Thyroid gland (tissue), 4 donors: ENCODE data around the gene PMM2. TPM values are rescaled to one million over a fixed set of nuclear protein-coding genes. Genes with fewer than 3 reads are reported as not detected.

Experiments
- DNase-seq, 2 donors: peaks; one replicate each; pipeline ENCODE4 v3.0.0-alpha.2; 2019
- H3K27ac ChIP-seq, 3 donors: fragments of 200-600 bp; sonication (generic); 1 replicate in 2 of 3; 2 replicates in 1 of 3; pipeline ENCODE4 v1.5.1; 2016 to 2019; ENCODE audit warnings: mild to moderate bottlenecking in 1 of 3, moderate library complexity in 1 of 3
- H3K27me3 ChIP-seq: fragments of 200-600 bp; sonication (generic); one replicate; pipeline ENCODE4 v1.5.1; 2019
- H3K36me3 ChIP-seq, 2 donors: fragments of 200-600 bp; sonication (generic); one replicate each; pipeline ENCODE4 v1.5.1; 2016 to 2019
- H3K4me1 ChIP-seq, 2 donors: fragments of 200-600 bp; sonication (generic); one replicate each; pipeline ENCODE4 v1.5.1; 2017 to 2019
- H3K4me3 ChIP-seq, 3 donors: fragments of 200-600 bp; sonication (generic); replicated peaks in 1 of 3; 1 replicate in 2 of 3; 2 replicates in 1 of 3; pipeline ENCODE4 v1.5.1; 2016; ENCODE audit warnings: mild to moderate bottlenecking in 1 of 3
- H3K9me3 ChIP-seq: fragments of 200-600 bp; sonication (generic); one replicate; pipeline ENCODE4 v1.5.1; 2017
- CTCF ChIP-seq, 6 experiments: fragments of 200-600 bp in 3 of 6; fragments of 450-650 bp in 3 of 6; sonication (generic) in 3 of 6; IDR thresholded peaks; one replicate each; pipeline ENCODE4 v1.5.1; 2016 to 2019; ENCODE audit warnings: antibody characterized with exemption in 6 of 6, mild to moderate bottlenecking in 2 of 6, inconsistent platforms in 1 of 6, moderate library complexity in 1 of 6
- POLR2A ChIP-seq, 2 donors: fragments of 450-650 bp; IDR thresholded peaks; one replicate each; pipeline ENCODE4 v1.6.1; 2017; ENCODE audit warnings: antibody characterized with exemption in 2 of 2, mild to moderate bottlenecking in 2 of 2, moderate library complexity in 1 of 2
- WGBS, 2 donors: methylation state at CpG; one replicate each; pipeline ENCODE4 v1.1.5; 2017; 5-methylcytosine and 5-hydroxymethylcytosine counted together
- intact Hi-C: fragments of 100-400 bp; cut with DNase I; formaldehyde crosslinking; loops from one replicate; pipeline ENCODE4 v1.15.1; 2023
- total RNA-seq, 4 donors: library from RNA; depleted of rRNA; stranded (reverse); fragments of >200 nt; gene quantifications; one replicate each; pipeline ENCODE4 v1.2.3, GENCODE V29; 2016

PMM2 gene
- total RNA-seq, 4 donors from 2014 or later, result 26.2 to 49.6 (median 30.8) TPM

- WGBS, 2 donors, result 82 to 94% methylated on average over 15 to 19 of the region's 19 CpGs
- H3K4me3 ChIP-seq, result no peak overlapping the region
- H3K4me1 ChIP-seq, result peaks cover 0 to 7% of the 10 kb centered on the region in 2 donors
- no peaks in the 10 kb centered on the region for H3K9me3 ChIP-seq
- intact Hi-C loops, result no loop called here
- H3K27ac ChIP-seq, result peak overlapping the region in 1 of 3 donors; percentile 36
- no peak for TF ChIP-seq CTCF (IDR thresholded peaks at IDR 0.05)
- no peak for TF ChIP-seq POLR2A (IDR thresholded peaks at IDR 0.05)
- peaks cover 14 to 20% of the 10 kb centered on the region in 2 donors for H3K36me3 ChIP-seq
- no peak for DNase-seq
- H3K27me3 ChIP-seq, result no peaks in the 10 kb centered on the region
Measured at GRCh38 chr16:8849411-8850011, 51.9 kb downstream of the PMM2 start.

- peaks cover 0 to 7% of the 10 kb centered on the region in 2 donors for H3K4me1 ChIP-seq
- no peaks in the 10 kb centered on the region for H3K9me3 ChIP-seq
- TF ChIP-seq POLR2A (IDR thresholded peaks at IDR 0.05) (no peak), CTCF (IDR thresholded peaks at IDR 0.05) (no peak)
- peak overlapping the region in 1 of 3 donors; percentile 36 for H3K27ac ChIP-seq
- intact Hi-C loops, result no loop called here
- H3K27me3 ChIP-seq, result no peaks in the 10 kb centered on the region
- WGBS, 2 donors, result 60 to 66% methylated on average over 10 to 11 of the region's 11 CpGs
- H3K36me3 ChIP-seq, result peaks cover 20 to 21% of the 10 kb centered on the region in 2 donors
- H3K4me3 ChIP-seq, result no peak overlapping the region
- peak; percentile 19 to 31 for DNase-seq
Measured at GRCh38 chr16:8850279-8850885, 52.7 kb downstream of the PMM2 start.

GRCh38 chr16:8851761-8852403 lies 54.2 kb downstream of the PMM2 start:
- no peak for TF ChIP-seq CTCF (IDR thresholded peaks at IDR 0.05)
- no peak for TF ChIP-seq POLR2A (IDR thresholded peaks at IDR 0.05)
- WGBS, 2 donors, result 90 to 91% methylated on average over 8 of the region's 8 CpGs
- Histone ChIP-seq H3K36me3 (peaks cover 20 to 23% of the 10 kb centered on the region in 2 donors), H3K27me3 (no peaks in the 10 kb centered on the region), H3K4me3 (no peak overlapping the region), H3K9me3 (no peaks in the 10 kb centered on the region), H3K4me1 (peaks cover 0 to 7% of the 10 kb centered on the region in 2 donors), H3K27ac (peak overlapping the region in 1 of 3 donors; percentile 43)
- DNase-seq, result no peak
- intact Hi-C loops, result no loop called here

- Histone ChIP-seq H3K27me3 (no peaks in the 10 kb centered on the region), H3K27ac (peak overlapping the region in 2 of 3 donors; percentile 8 to 43), H3K9me3 (no peaks in the 10 kb centered on the region), H3K36me3 (peaks cover 20 to 21% of the 10 kb centered on the region in 2 donors), H3K4me1 (peaks cover 0 to 7% of the 10 kb centered on the region in 2 donors), H3K4me3 (no peak overlapping the region)
- intact Hi-C loops, result no loop called here
- 73 to 78% methylated on average over 8 of the region's 8 CpGs for WGBS, 2 donors
- TF ChIP-seq POLR2A (IDR thresholded peaks at IDR 0.05), result no peak
- TF ChIP-seq CTCF (IDR thresholded peaks at IDR 0.05), result no peak
- no peak for DNase-seq
Measured at GRCh38 chr16:8852534-8852933, 54.9 kb downstream of the PMM2 start.

GRCh38 chr16:8853150-8853549 lies 55.5 kb downstream of the PMM2 start:
- Histone ChIP-seq H3K9me3 (no peaks in the 10 kb centered on the region), H3K4me3 (no peak overlapping the region), H3K4me1 (peaks cover 0 to 7% of the 10 kb centered on the region in 2 donors), H3K36me3 (peaks cover 16 to 21% of the 10 kb centered on the region in 2 donors), H3K27me3 (no peaks in the 10 kb centered on the region), H3K27ac (peak overlapping the region in 1 of 3 donors; percentile 8)
- 83 to 84% methylated on average over 7 of the region's 7 CpGs for WGBS, 2 donors
- no peak for TF ChIP-seq CTCF (IDR thresholded peaks at IDR 0.05)
- TF ChIP-seq POLR2A (IDR thresholded peaks at IDR 0.05), result no peak
- DNase-seq, result no peak
- intact Hi-C loops, result no loop called here
